ENCODE results near the gene LYSMD4.
"Not testable (repeated sequence)": the region's sequence is repeated elsewhere in the genome, so short reads cannot be mapped to it uniquely, and the experiment has no call there.

Gene LYSMD4

DNA sequence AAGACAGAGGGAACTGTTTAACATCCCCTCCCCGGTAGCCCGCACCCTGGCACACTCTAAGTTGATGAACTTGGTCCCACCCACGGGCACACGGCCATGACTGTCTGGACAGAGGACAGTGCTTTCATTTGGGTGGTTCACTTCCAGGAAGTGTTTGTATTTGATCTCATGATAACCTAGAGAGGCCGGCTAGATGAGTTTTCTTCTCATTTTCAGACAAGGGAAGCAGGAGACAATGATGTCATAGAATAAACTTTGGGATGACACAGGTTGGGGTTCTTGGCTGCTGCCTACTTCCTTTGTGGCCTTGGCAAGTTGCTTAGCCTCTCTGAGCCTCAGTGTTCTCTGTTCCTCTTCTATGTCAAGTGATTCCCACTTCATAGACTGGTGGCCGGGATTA, 16.1 kb upstream of the LYSMD4 start:
- no peaks in the 10 kb centered on the region for H3K27me3 ChIP-seq (replicated peaks; ENCODE audit: control insufficient read depth, insufficient read depth, low read length, poor library complexity, severe bottlenecking)

DNA sequence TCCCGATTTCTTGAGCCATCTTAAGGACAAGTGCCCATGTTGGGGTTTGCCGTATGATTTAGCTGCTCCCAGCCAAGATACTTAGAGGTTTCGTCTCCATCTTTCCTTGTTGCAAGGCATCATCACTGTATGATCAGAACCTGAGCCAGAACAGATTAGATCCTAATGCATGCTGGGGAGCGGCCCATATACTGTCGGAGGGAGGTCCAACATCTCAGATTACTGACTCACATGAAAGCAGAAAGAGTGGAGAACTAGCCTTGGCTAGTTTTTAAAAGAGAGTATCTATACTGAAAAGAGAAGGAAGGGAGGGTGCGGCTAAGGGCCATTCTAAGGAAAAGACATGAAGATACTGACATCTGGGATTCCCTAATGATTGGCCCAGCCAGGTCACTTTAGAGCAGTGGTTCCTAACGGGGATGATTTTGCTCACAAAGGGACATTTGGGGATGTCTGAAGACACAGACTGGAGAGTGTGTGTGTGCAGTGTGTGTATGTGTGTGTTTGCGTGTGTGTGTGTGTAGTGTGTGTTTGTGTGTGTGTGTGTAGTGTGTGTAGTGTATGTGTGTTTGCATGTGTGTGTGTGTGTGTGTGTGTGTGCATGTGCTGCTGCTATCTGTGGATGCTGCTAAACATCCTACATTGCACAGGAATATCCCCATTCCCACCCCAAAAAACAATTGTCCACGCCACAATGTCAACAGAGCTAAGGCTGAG, 12.3 kb upstream of the LYSMD4 start:
- H3K4me3 ChIP-seq (ENCODE audit: insufficient read depth, low read depth, low read length, poor library complexity, severe bottlenecking) = no peak overlapping the region
- no peak overlapping the region for H3K27ac ChIP-seq (ENCODE audit: insufficient read depth, low read length, poor library complexity, severe bottlenecking)
- no peaks in the 10 kb centered on the region for H3K9me3 ChIP-seq (ENCODE audit: control insufficient read depth, low read length)
- H3K36me3 ChIP-seq (ENCODE audit: control insufficient read depth, insufficient read depth, low read length) = no peaks in the 10 kb centered on the region
- DNase-seq = no peak
- no peaks in the 10 kb centered on the region for H3K4me1 ChIP-seq (ENCODE audit: control insufficient read depth, insufficient read depth, low read length, poor library complexity, severe bottlenecking)
- no peaks in the 10 kb centered on the region for H3K27me3 ChIP-seq (replicated peaks; ENCODE audit: control insufficient read depth, insufficient read depth, low read length, poor library complexity, severe bottlenecking)

More for the DNA sequence above, 16.1 kb upstream of the LYSMD4 start:
- H3K9me3 ChIP-seq (ENCODE audit: control insufficient read depth, low read length) = no peaks in the 10 kb centered on the region
- DNase-seq = no peak
- H3K4me3 ChIP-seq (ENCODE audit: insufficient read depth, low read depth, low read length, poor library complexity, severe bottlenecking) = no peak overlapping the region
- no peak overlapping the region for H3K27ac ChIP-seq (ENCODE audit: insufficient read depth, low read length, poor library complexity, severe bottlenecking)
- H3K36me3 ChIP-seq (ENCODE audit: control insufficient read depth, insufficient read depth, low read length) = no peaks in the 10 kb centered on the region
- H3K4me1 ChIP-seq (ENCODE audit: control insufficient read depth, insufficient read depth, low read length, poor library complexity, severe bottlenecking) = no peaks in the 10 kb centered on the region

DNA sequence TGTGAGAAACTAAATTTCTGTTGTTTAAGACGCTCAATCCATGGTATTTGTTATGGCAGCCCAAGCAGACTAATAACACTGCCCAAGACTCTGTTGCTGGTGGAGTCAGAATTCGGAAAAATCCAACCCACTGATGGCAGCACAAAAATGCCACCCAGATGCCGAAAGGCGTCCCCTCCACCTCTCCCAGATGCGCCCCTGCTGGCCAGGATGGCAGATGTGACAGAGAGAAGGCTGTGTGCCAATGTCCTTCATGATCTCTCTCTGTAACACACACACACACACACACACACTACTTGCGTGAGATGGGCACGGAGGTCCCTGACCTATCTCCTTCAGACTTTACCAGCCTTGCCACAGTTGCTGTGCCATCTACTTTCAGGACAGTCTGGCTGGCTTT, 10.9 kb upstream of the LYSMD4 start:
- H3K36me3 ChIP-seq (ENCODE audit: control insufficient read depth, insufficient read depth, low read length) = no peaks in the 10 kb centered on the region
- DNase-seq = no peak
- no peak overlapping the region for H3K27ac ChIP-seq (ENCODE audit: insufficient read depth, low read length, poor library complexity, severe bottlenecking)
- no peaks in the 10 kb centered on the region for H3K27me3 ChIP-seq (replicated peaks; ENCODE audit: control insufficient read depth, insufficient read depth, low read length, poor library complexity, severe bottlenecking)
- no peaks in the 10 kb centered on the region for H3K9me3 ChIP-seq (ENCODE audit: control insufficient read depth, low read length)
- no peaks in the 10 kb centered on the region for H3K4me1 ChIP-seq (ENCODE audit: control insufficient read depth, insufficient read depth, low read length, poor library complexity, severe bottlenecking)
- H3K4me3 ChIP-seq (ENCODE audit: insufficient read depth, low read depth, low read length, poor library complexity, severe bottlenecking) = no peak overlapping the region

DNA sequence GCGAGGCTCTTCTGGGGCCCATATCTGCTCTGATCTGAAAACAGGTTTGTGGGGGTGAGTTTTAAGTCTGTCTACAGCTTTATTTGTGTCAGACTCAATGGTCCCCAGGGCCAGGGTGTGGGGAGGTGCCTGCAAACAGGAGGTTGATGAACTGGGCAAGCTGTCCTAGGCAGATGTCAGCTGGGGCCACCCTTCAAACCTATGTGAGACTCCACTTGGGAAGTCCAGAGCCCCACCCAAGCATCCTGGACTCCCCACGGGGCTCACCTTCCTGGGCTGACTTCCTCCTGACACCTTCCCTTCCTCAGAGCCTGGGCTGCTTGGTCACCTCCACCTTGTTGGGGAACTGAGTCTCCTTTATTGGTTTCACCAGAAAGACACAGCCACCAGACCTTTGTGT, 8.6 kb upstream of the LYSMD4 start:
- H3K4me3 ChIP-seq (ENCODE audit: insufficient read depth, low read depth, low read length, poor library complexity, severe bottlenecking) = no peak overlapping the region
- no peaks in the 10 kb centered on the region for H3K4me1 ChIP-seq (ENCODE audit: control insufficient read depth, insufficient read depth, low read length, poor library complexity, severe bottlenecking)
- H3K36me3 ChIP-seq (ENCODE audit: control insufficient read depth, insufficient read depth, low read length) = no peaks in the 10 kb centered on the region
- no peaks in the 10 kb centered on the region for H3K27me3 ChIP-seq (replicated peaks; ENCODE audit: control insufficient read depth, insufficient read depth, low read length, poor library complexity, severe bottlenecking)
- DNase-seq = no peak
- no peak overlapping the region for H3K27ac ChIP-seq (ENCODE audit: insufficient read depth, low read length, poor library complexity, severe bottlenecking)
- no peaks in the 10 kb centered on the region for H3K9me3 ChIP-seq (ENCODE audit: control insufficient read depth, low read length)

DNA sequence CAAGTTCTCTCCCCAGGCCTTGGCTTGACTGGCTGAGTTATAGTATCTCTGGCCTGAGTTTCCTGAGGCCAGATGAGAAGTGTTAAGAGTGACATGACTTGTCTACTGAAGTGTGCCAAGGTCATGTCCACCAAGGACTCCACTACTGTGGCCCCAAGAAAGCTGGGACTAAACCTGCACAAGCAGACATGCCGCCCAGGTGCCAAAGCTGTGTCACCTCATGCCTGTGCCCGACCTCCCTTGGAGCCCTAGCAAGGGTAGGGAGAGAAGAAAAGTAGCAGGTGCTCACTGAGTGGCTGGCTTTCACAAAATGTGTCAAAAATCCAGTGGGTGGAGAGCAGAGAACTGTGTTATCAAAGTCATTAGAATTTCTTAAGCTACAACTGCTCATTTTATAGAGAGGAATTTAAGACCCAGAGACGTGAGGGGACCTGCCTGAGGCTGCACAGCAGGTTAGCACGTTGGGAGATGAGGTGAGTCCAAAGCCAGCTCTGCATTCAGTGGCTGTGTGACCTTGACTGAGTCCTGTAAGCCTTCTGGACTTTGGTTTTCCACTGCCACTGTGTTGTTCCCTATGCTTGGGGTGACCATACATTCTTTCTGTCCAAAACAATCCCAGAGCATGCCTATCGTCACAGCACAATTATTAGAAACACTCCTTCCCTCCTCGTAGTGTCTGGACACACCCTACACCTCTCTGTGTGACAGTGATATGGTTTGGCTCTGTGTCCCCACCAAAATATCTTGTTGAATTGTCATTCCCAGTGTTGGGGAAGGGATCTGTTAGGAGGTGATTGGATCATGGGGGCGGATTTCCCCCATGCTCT, 5.0 kb upstream of the LYSMD4 start:
- no peaks in the 10 kb centered on the region for H3K9me3 ChIP-seq (ENCODE audit: control insufficient read depth, low read length)
- DNase-seq = no peak
- H3K4me3 ChIP-seq (ENCODE audit: insufficient read depth, low read depth, low read length, poor library complexity, severe bottlenecking) = no peak overlapping the region
- H3K4me1 ChIP-seq (ENCODE audit: control insufficient read depth, insufficient read depth, low read length, poor library complexity, severe bottlenecking) = peaks cover 4% of the 10 kb centered on the region
- H3K27ac ChIP-seq (ENCODE audit: insufficient read depth, low read length, poor library complexity, severe bottlenecking) = no peak overlapping the region
- no peaks in the 10 kb centered on the region for H3K27me3 ChIP-seq (replicated peaks; ENCODE audit: control insufficient read depth, insufficient read depth, low read length, poor library complexity, severe bottlenecking)
- H3K36me3 ChIP-seq (ENCODE audit: control insufficient read depth, insufficient read depth, low read length) = no peaks in the 10 kb centered on the region

- peaks cover 10% of the 10 kb centered on the region for H3K4me1 ChIP-seq (ENCODE audit: control insufficient read depth, insufficient read depth, low read length, poor library complexity, severe bottlenecking)
- H3K9me3 ChIP-seq (ENCODE audit: control insufficient read depth, low read length) = no peaks in the 10 kb centered on the region
- no peak overlapping the region for H3K27ac ChIP-seq (ENCODE audit: insufficient read depth, low read length, poor library complexity, severe bottlenecking)
- no peaks in the 10 kb centered on the region for H3K27me3 ChIP-seq (replicated peaks; ENCODE audit: control insufficient read depth, insufficient read depth, low read length, poor library complexity, severe bottlenecking)
- DNase-seq = no peak
- H3K36me3 ChIP-seq (ENCODE audit: control insufficient read depth, insufficient read depth, low read length) = no peaks in the 10 kb centered on the region
- no peak overlapping the region for H3K4me3 ChIP-seq (ENCODE audit: insufficient read depth, low read depth, low read length, poor library complexity, severe bottlenecking)
These were observed 3.5 kb upstream of the LYSMD4 start for GRCh38 chr15:99736702-99737101.

GRCh38 chr15:99735868-99736267, 2.6 kb upstream of the LYSMD4 start:
- H3K9me3 ChIP-seq (ENCODE audit: control insufficient read depth, low read length) = no peaks in the 10 kb centered on the region
- no peak for DNase-seq
- no peaks in the 10 kb centered on the region for H3K36me3 ChIP-seq (ENCODE audit: control insufficient read depth, insufficient read depth, low read length)
- H3K27me3 ChIP-seq (replicated peaks; ENCODE audit: control insufficient read depth, insufficient read depth, low read length, poor library complexity, severe bottlenecking) = no peaks in the 10 kb centered on the region
- peaks cover 10% of the 10 kb centered on the region for H3K4me1 ChIP-seq (ENCODE audit: control insufficient read depth, insufficient read depth, low read length, poor library complexity, severe bottlenecking)
- no peak overlapping the region for H3K4me3 ChIP-seq (ENCODE audit: insufficient read depth, low read depth, low read length, poor library complexity, severe bottlenecking)
- no peak overlapping the region for H3K27ac ChIP-seq (ENCODE audit: insufficient read depth, low read length, poor library complexity, severe bottlenecking)

DNA sequence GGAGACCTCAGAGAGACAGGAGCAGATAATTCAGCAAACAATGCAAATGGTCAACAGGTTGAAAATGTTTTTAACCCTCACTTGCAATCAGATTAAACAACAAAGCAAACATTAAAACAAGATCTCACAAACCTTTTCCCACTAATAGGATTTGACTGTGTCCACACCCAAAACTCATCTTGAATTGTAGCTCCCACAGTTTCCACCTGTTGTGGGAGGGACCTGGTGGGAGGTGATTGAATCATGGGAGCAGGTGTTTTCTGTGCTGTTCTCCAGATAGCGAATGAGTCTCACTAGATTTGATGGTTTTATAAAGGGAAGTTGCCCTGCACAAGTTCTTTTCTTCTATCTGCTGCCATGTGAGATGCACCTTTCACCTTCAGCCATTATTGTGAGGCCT, 1.3 kb upstream of the LYSMD4 start:
- peaks cover 1% of the 10 kb centered on the region for H3K36me3 ChIP-seq (ENCODE audit: control insufficient read depth, insufficient read depth, low read length)
- DNase-seq = no peak
- H3K27me3 ChIP-seq (replicated peaks; ENCODE audit: control insufficient read depth, insufficient read depth, low read length, poor library complexity, severe bottlenecking) = no peaks in the 10 kb centered on the region
- peaks cover 10% of the 10 kb centered on the region for H3K4me1 ChIP-seq (ENCODE audit: control insufficient read depth, insufficient read depth, low read length, poor library complexity, severe bottlenecking)
- no peaks in the 10 kb centered on the region for H3K9me3 ChIP-seq (ENCODE audit: control insufficient read depth, low read length)
- H3K4me3 ChIP-seq (ENCODE audit: insufficient read depth, low read depth, low read length, poor library complexity, severe bottlenecking) = no peak overlapping the region
- no peak overlapping the region for H3K27ac ChIP-seq (ENCODE audit: insufficient read depth, low read length, poor library complexity, severe bottlenecking)

DNA sequence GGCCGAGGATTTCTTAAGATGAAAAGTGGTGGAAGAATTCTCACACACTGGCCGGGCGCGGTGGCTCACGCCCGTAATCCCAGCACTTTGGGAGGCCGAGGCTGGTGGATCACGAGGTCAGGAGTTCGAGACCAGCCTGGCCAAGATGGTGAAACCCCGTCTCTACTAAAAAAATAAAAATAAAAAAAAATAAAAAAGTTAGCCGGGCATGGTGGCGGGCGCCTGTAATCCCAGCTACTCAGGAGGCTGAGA, 729 bp upstream of the LYSMD4 start:
- Histone ChIP-seq H3K27ac (ENCODE audit: insufficient read depth, low read length, poor library complexity, severe bottlenecking) (peak overlapping the region; percentile 68), H3K4me1 (ENCODE audit: control insufficient read depth, insufficient read depth, low read length, poor library complexity, severe bottlenecking) (peaks cover 10% of the 10 kb centered on the region)
- not testable (repeated sequence) for H3K27me3 ChIP-seq (replicated peaks; ENCODE audit: control insufficient read depth, insufficient read depth, low read length, poor library complexity, severe bottlenecking); H3K9me3 ChIP-seq (ENCODE audit: control insufficient read depth, low read length); H3K4me3 ChIP-seq (ENCODE audit: insufficient read depth, low read depth, low read length, poor library complexity, severe bottlenecking); H3K36me3 ChIP-seq (ENCODE audit: control insufficient read depth, insufficient read depth, low read length); DNase-seq

DNA sequence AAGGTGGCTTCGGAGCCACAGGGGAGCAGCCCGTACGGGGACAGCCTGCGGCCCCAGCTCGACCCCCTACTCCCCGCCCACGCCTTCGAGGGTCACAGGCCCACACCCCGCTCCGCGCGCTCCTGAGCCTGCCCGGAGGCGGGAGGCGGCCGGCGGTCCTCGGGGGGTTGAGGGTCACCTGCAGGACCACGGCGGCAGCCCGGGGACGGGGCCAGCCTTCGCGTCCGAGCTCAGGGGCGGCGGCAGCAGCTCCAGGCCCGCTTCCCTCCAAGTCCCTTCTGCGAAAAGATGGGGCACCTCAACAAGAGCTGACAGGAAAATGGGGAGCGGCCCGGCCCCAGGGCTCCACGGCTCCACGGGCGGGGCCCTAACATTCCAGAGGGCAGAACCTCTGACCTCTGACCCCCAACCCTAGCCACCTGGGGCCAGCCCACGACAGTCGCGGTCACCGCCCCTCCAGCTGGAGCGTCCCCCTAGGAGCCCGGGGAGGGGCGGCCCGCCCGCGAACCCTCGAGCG, 428 bp downstream of the LYSMD4 start:
- Histone ChIP-seq H3K4me3 (ENCODE audit: insufficient read depth, low read depth, low read length, poor library complexity, severe bottlenecking) (peak overlapping the region; percentile 83), H3K36me3 (ENCODE audit: control insufficient read depth, insufficient read depth, low read length) (peaks cover 19% of the 10 kb centered on the region), H3K27me3 (replicated peaks; ENCODE audit: control insufficient read depth, insufficient read depth, low read length, poor library complexity, severe bottlenecking) (no peaks in the 10 kb centered on the region), H3K4me1 (ENCODE audit: control insufficient read depth, insufficient read depth, low read length, poor library complexity, severe bottlenecking) (peaks cover 10% of the 10 kb centered on the region), H3K9me3 (ENCODE audit: control insufficient read depth, low read length) (no peaks in the 10 kb centered on the region), H3K27ac (ENCODE audit: insufficient read depth, low read length, poor library complexity, severe bottlenecking) (peak overlapping the region; percentile 47)
- DNase-seq = no peak

All from effector memory CD4-positive, alpha-beta T cell (primary cell).